Loucy (cell line): ENCODE data around the gene TTC16.

ENCODE experiments used
- H2AFZ ChIP-seq: fragments of 200-600 bp; sonication (generic); 2 replicates; pipeline ENCODE4 v1.6.0; 2016; ENCODE audit warnings: antibody characterized with exemption, mild to moderate bottlenecking, low read length, moderate library complexity
- H3F3A ChIP-seq: fragments of 200-600 bp; 2 replicates; pipeline ENCODE4 v1.6.0; 2016; ENCODE audit warnings: antibody characterized with exemption, low read depth, mild to moderate bottlenecking
- H3K27me3 ChIP-seq: fragments of 200-600 bp; sonication (generic); 2 replicates; pipeline ENCODE4 v1.6.1; 2014; ENCODE audit warnings: low read length, mild to moderate bottlenecking; ENCODE audit not compliant: insufficient read depth, poor library complexity, severe bottlenecking
- H3K36me3 ChIP-seq: fragments of 200-600 bp; sonication (generic); 2 replicates; pipeline ENCODE4 v1.6.1; 2016; ENCODE audit warnings: low read length; ENCODE audit not compliant: insufficient read depth
- H3K4me1 ChIP-seq: fragments of 200-600 bp; sonication (generic); 2 replicates; pipeline ENCODE4 v1.5.1; 2014; ENCODE audit warnings: low read length, mild to moderate bottlenecking; ENCODE audit not compliant: insufficient read depth, poor library complexity, severe bottlenecking
- H3K4me2 ChIP-seq: fragments of 200-600 bp; sonication (generic); 2 replicates; pipeline ENCODE4 v1.6.0; 2014; ENCODE audit warnings: antibody characterized with exemption, low read length, low read depth, mild to moderate bottlenecking; ENCODE audit not compliant: poor library complexity, severe bottlenecking
- H3K4me3 ChIP-seq: fragments of 200-600 bp; sonication (generic); 2 replicates; pipeline ENCODE4 v1.5.1; 2014; ENCODE audit warnings: low read length, mild to moderate bottlenecking, mixed read lengths; ENCODE audit not compliant: poor library complexity, severe bottlenecking
- H3K79me2 ChIP-seq: fragments of 200-600 bp; sonication (generic); 2 replicates; pipeline ENCODE4 v1.6.1; 2014; ENCODE audit warnings: low read length; ENCODE audit not compliant: insufficient read depth
- H3K9ac ChIP-seq: fragments of 200-600 bp; sonication (generic); 2 replicates; pipeline ENCODE4 v1.6.0; 2014; ENCODE audit warnings: mild to moderate bottlenecking, low read depth, low read length, moderate library complexity; ENCODE audit not compliant: poor library complexity, severe bottlenecking
- H3K9me2 ChIP-seq: fragments of 200-600 bp; sonication (generic); replicated peaks from 2 replicates; pipeline ENCODE4 v1.6.1; 2016; ENCODE audit warnings: low read depth, low read length, mixed read lengths
- H3K9me3 ChIP-seq: fragments of 200-600 bp; sonication (generic); 2 replicates; pipeline ENCODE4 v1.6.1; 2014; ENCODE audit warnings: mild to moderate bottlenecking, antibody characterized with exemption, low read length, low read depth; ENCODE audit not compliant: insufficient read depth
- H4K20me1 ChIP-seq: fragments of 200-600 bp; sonication (generic); 2 replicates; pipeline ENCODE4 v1.6.0; 2014; ENCODE audit warnings: antibody characterized with exemption, low read length, mild to moderate bottlenecking; ENCODE audit not compliant: insufficient read depth, poor library complexity, severe bottlenecking
- CTCF ChIP-seq: fragments of 200-600 bp; sonication (generic); conservative IDR thresholded peaks from 2 replicates; pipeline ENCODE4 v1.5.1; 2014; ENCODE audit warnings: mild to moderate bottlenecking, antibody characterized with exemption, low read length
- EZH2phosphoT487 ChIP-seq: fragments of 200-600 bp; IDR thresholded peaks from 2 replicates; pipeline ENCODE4 v1.6.1; 2018; ENCODE audit warnings: antibody characterized with exemption, mild to moderate bottlenecking, moderate library complexity, borderline replicate concordance

Gene TTC16

DNA sequence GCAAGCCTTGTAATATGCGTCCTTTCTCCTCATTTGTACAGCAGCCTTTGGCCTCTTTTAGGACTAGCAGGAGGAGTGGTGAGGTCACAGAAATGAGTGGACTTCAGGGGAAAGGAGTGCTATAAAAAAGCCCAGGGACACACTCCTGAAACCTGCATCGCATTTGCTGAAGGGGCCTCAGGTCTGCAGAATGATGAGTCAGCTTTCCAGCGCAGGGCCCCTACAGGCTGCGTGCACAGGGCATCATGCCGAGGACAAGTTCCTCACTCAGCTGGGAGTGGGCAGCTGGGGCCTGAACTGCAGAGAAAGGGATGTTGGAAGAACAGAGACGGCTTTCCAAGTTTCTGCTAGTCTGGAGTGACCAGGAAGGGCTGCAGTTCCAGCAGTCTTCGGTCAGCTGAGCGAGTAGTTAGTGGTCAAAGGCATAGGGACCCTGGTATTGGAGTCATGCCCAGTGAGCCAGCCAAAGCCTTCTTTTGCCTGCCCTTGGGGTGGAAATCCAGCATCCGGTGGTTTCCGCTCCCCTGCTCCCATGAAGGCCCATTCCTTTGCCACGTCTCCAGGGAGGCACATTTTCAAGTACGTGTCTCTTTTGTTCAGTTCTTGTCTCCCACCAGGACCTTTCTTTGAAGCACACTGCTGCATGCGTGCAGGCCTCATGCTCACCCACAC is 26.4 kb upstream of the TTC16 start:
- Histone ChIP-seq H3F3A (no peaks in the 10 kb centered on the region), H3K4me2 (no peak overlapping the region), H3K36me3 (peaks cover 40% of the 10 kb centered on the region; the same call in 1 of the 2 replicates), H3K4me3 (no peak overlapping the region), H3K27me3 (no peaks in the 10 kb centered on the region), H3K79me2 (no peaks in the 10 kb centered on the region), H2AFZ (no peak overlapping the region), H4K20me1 (no peaks in the 10 kb centered on the region), H3K4me1 (no peaks in the 10 kb centered on the region), H3K9me3 (no peaks in the 10 kb centered on the region), H3K9me2 (no peaks in the 10 kb centered on the region), H3K9ac (no peak overlapping the region)
- TF ChIP-seq CTCF (no peak), EZH2phosphoT487 (no peak)

- Histone ChIP-seq H3K36me3 (peaks cover 40% of the 10 kb centered on the region; the same call in 1 of the 2 replicates), H3K9me2 (no peaks in the 10 kb centered on the region), H3K4me1 (no peaks in the 10 kb centered on the region), H3K9ac (no peak overlapping the region), H3K4me3 (no peak overlapping the region), H3K4me2 (no peak overlapping the region), H3K27me3 (no peaks in the 10 kb centered on the region), H3K9me3 (no peaks in the 10 kb centered on the region), H2AFZ (no peak overlapping the region), H3K79me2 (no peaks in the 10 kb centered on the region), H3F3A (no peaks in the 10 kb centered on the region), H4K20me1 (no peaks in the 10 kb centered on the region)
- TF ChIP-seq EZH2phosphoT487 (no peak), CTCF (no peak)
Measured at GRCh38 chr9:127690735-127691134, 25.1 kb upstream of the TTC16 start.

GRCh38 chr9:127692071-127692470 is 23.8 kb upstream of the TTC16 start:
- Histone ChIP-seq H3K4me2 (no peak overlapping the region), H3K9me2 (no peaks in the 10 kb centered on the region), H3K9ac (no peak overlapping the region), H4K20me1 (no peaks in the 10 kb centered on the region), H3K79me2 (no peaks in the 10 kb centered on the region), H3F3A (no peaks in the 10 kb centered on the region), H3K4me3 (no peak overlapping the region), H3K36me3 (peaks cover 27% of the 10 kb centered on the region; the same call in 1 of the 2 replicates), H3K4me1 (no peaks in the 10 kb centered on the region), H3K27me3 (no peaks in the 10 kb centered on the region), H2AFZ (no peak overlapping the region), H3K9me3 (no peaks in the 10 kb centered on the region)
- TF ChIP-seq EZH2phosphoT487 (no peak), CTCF (no peak)
